22Rv1 (cell line): ENCODE results near the gene FNBP1L.

Experiments
- ZFX ChIP-seq: fragments of 450-650 bp; IDR thresholded peaks from 2 replicates; pipeline ENCODE4 v1.6.1; 2017; ENCODE audit warnings: antibody characterized with exemption, borderline replicate concordance
- TF ChIP-seq, protein P1 (sequence below): fragments of 450-650 bp; IDR thresholded peaks from 2 replicates; pipeline ENCODE4 v1.5.1; 2017; ENCODE audit warnings: mild to moderate bottlenecking

- TF ChIP-seq, protein P1, sequence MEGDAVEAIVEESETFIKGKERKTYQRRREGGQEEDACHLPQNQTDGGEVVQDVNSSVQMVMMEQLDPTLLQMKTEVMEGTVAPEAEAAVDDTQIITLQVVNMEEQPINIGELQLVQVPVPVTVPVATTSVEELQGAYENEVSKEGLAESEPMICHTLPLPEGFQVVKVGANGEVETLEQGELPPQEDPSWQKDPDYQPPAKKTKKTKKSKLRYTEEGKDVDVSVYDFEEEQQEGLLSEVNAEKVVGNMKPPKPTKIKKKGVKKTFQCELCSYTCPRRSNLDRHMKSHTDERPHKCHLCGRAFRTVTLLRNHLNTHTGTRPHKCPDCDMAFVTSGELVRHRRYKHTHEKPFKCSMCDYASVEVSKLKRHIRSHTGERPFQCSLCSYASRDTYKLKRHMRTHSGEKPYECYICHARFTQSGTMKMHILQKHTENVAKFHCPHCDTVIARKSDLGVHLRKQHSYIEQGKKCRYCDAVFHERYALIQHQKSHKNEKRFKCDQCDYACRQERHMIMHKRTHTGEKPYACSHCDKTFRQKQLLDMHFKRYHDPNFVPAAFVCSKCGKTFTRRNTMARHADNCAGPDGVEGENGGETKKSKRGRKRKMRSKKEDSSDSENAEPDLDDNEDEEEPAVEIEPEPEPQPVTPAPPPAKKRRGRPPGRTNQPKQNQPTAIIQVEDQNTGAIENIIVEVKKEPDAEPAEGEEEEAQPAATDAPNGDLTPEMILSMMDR = no peak
- TF ChIP-seq ZFX = no peak
These were observed 32.6 kb upstream of the FNBP1L start for GRCh38 chr1:93415296-93415695.
